Activated CD4-positive, alpha-beta T cell treated with anti-CD3 and anti-CD28 coated beads, Interleukin-10, Interleukin-2, amounts not matched to agents 100 ng/mL and 50 ng/mL, durations not matched to agents 16 hours and 8 hours (primary cell): ENCODE data around the gene LDLRAD3.
"Not testable (repeated sequence)": the region's sequence is repeated elsewhere in the genome, so short reads cannot be mapped to it uniquely, and the experiment has no call there.

Experiments
- DNase-seq: peaks from one replicate; pipeline ENCODE4 v3.0.0-alpha.2; 2020

The LDLRAD3 gene, protein sequence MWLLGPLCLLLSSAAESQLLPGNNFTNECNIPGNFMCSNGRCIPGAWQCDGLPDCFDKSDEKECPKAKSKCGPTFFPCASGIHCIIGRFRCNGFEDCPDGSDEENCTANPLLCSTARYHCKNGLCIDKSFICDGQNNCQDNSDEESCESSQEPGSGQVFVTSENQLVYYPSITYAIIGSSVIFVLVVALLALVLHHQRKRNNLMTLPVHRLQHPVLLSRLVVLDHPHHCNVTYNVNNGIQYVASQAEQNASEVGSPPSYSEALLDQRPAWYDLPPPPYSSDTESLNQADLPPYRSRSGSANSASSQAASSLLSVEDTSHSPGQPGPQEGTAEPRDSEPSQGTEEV

DNA sequence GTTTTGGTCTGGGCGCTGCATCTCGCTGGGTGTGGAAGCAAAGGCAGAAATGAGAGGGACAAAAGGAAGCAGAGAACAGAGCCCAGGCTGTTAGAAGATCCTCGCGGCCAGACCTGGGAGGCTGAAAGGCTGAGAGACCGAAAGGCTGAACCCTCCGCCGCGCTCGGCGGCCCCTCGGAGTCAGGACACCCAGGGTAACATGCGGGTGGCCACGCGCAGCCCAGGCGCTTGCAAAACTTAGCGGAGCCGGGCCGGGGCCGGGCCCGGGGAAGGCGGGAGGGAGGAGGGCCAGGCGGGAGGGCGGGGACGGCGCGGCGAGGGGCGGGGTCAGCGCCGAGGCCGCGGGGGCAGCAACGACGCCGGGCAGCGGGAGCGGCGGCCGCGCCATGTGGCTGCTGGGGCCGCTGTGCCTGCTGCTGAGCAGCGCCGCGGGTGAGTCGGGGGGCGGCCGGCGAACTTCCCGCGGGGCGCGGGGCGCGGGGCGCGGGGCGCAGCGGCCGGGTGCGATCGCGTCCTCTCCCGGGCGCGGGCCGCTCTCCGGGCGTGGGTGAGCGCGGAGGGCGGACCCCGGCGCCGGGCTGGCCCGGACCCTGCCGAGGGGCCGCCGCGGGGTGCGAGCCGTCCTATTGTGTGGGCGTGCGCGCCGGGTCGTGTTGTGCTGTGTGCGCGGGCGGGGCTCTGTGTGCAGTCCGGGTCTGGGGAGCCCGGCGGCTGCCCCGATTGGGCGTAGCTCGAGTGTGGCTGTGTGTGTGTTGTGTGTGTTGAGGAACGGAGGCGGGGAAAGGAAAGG is at the start of gene LDLRAD3:
Gene LDLRAD3, plus strand, starts transcription at position 350 of the 790 bp plus-strand sequence. Its CDS starts 37 bp downstream, at position 387.
- peak; percentile 45 for DNase-seq

- DNase-seq = no peak
These were observed 46.8 kb upstream of the LDLRAD3 start for GRCh38 chr11:35897019-35897418.

DNA sequence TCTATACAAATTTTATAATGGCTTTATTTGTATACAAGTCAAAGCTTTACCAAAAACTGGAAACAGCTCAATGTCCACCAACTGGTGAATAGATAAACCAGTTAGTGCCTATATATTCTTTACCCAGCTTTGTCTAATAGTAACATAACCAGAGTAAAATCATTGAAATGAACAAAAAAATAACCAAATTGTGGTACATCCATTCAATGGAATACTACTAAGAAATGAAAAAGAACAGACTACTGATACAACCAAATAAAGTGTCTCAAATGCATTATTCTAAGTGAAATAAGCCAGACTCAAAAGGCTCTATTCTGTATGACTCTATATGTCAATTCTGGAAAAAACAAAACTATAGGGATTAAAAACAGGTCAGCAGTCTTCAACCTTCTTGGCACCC is 40.9 kb upstream of the LDLRAD3 start:
- DNase-seq = no peak

- no peak for DNase-seq
These were observed 38.1 kb upstream of the LDLRAD3 start for GRCh38 chr11:35905646-35906276.

- DNase-seq = no peak
These were observed 37.6 kb upstream of the LDLRAD3 start for GRCh38 chr11:35906277-35906661.

DNA sequence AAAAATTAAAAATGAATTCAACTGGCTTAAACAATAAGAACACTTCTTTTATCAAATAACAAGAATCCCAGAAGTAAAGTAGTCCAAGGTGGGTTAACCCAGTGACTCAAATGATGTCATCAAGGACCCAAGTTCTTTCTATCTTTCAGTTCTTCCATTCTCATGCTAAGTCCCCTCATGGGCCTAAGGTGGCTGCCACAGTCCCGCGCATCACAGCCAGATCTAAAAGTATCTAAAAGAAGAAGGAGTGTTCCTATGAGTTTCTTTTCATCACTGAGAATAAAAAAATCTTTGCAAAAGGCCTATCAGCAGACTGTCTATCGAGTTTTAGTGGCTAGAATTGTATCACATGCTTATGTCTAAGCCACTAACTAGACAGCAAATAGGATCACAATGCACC is 37.2 kb upstream of the LDLRAD3 start:
- no peak for DNase-seq

DNA sequence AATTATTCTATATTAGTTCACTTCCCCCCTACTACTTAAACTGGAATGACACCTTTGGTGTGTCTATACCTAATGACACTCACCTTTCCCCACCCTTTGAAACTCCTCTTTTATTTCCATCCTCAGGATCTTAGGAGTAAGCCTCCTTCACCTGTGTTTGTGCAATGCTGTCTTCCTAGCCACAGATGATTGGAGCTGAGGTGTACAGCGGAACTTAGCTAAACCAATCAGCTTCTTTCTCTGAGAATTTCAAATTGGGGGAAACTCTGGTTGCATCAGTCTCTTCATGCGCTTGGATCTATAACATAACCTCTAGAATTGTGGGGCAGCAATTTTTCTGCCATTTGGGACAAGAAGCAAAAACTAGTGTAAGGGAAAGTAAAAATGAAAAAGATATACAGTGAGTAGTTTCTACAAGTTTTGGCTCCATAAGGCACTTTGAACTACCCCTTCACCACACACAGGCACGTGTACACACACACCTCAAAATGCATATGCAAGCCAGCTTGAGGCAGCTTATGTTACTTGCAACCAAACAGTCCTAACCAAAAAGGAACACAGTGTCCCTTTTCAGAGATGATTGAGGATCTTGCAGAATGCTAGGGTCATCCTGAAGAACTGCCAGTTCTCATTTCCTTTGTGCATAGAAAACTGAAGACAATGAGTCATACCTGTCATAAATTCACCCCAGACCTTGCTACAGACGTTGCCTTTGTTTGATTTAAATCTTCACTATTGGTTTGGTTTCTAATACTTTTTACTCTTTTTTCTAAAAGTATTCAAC is 36.0 kb upstream of the LDLRAD3 start:
- DNase-seq = peak; percentile 55

- DNase-seq = not testable (repeated sequence)
These were observed 35.5 kb upstream of the LDLRAD3 start for GRCh38 chr11:35908432-35908771.

- no peak for DNase-seq
These were observed 34.2 kb upstream of the LDLRAD3 start for GRCh38 chr11:35909511-35910265.

- no peak for DNase-seq
These were observed 32.8 kb upstream of the LDLRAD3 start for GRCh38 chr11:35911013-35911412.

DNA sequence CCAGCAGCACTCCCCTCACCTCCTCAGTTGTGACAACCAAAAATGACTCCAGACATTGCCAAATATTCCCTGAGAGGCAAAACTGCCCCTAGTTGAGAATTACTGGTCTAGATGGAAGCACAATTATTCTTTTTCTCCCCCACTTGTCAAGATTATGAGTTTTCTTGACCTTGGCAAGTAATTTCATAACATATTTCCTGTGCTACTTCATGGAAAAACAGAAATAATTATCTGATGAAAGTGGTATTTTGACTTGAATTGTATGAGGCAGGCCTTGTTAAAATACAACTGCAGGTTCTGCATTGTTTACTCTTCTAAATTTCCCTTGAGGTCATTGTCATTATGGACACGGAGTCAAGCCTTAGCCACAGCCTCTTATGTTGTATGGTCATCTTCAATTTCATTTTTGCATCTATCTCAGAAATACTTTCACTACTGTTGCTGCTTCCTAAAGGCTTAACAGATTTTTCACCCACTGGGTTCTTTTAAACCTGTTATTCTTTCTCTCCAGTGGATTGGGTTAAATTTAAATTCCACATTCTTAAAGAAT is 32.2 kb upstream of the LDLRAD3 start:
- no peak for DNase-seq

DNA sequence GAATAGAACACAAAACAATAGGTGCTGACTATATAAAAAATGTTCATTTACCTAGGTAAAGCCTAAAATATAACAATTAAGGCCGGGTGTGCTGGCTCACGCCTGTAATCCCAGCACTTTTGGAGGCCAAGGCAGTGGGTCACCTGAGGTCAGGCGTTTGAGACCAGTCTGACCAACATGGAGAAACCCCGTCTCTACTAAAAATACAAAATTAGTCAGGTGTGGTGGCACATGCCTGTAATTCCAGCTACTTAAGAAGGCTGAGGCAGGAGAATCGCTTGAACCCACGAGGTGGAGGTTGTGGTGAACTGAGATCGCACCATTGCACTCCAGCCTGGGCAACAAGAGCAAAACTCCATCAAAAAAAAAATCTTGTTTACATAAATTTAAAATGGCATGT is 31.4 kb upstream of the LDLRAD3 start:
- DNase-seq = not testable (repeated sequence)

GRCh38 chr11:35912883-35913624 is 30.8 kb upstream of the LDLRAD3 start:
- DNase-seq = no peak

DNA sequence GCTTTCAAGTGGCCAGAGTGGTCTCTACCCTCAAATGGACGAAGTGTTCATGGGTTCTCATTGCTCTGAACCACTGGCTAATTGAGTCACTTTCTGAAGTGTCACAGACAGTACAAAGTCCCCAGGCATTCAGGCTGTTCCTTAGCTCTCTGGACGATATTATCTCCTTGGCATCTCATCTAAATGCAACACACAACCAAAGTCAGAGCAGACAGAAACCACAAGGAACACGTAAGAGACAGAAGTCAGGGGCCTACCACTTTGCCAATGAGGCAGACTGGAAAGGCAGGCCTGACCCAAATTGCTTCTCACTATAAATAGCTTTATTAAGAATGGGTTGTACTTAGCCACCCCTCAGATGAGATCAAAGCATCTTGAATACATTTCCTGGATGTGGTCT is 29.0 kb upstream of the LDLRAD3 start:
- no peak for DNase-seq

GRCh38 chr11:35916270-35916669 is 27.6 kb upstream of the LDLRAD3 start:
- no peak for DNase-seq

GRCh38 chr11:35917676-35918075 is 26.2 kb upstream of the LDLRAD3 start:
- DNase-seq = no peak

GRCh38 chr11:35918716-35919115 is 25.1 kb upstream of the LDLRAD3 start:
- DNase-seq = no peak

GRCh38 chr11:35919244-35919643 is 24.6 kb upstream of the LDLRAD3 start:
- DNase-seq = no peak

GRCh38 chr11:35923452-35923851 is 20.4 kb upstream of the LDLRAD3 start:
- no peak for DNase-seq

- no peak for DNase-seq
These were observed 19.1 kb upstream of the LDLRAD3 start for GRCh38 chr11:35924811-35925210.

- DNase-seq = no peak
These were observed 16.8 kb upstream of the LDLRAD3 start for GRCh38 chr11:35927104-35927503.
